ENCODE measurements around the gene HSPG2.

DNA sequence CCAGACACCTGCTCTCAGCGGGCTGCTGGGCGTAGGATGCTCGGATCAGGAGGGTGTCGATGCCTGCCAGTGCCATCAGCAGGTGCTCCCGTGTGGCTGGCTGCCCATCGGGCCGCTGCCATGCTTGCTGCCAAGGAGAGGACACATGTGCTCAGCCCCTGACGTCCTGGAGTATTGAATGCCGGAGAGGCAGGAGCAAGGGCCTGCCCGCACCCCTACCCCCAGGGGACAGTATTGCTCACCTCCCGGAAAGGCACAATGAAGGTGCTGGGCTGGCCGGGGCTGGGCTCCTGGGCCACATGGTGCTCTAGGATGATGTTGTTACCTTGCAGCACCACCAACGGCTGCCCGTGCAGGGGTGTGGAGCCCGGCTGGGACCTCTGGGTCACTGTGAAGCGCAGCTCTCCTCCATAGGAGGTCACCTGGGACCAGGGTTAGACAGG lies 61.5 kb downstream of the HSPG2 start:
- TF ChIP-seq, protein P1, sequence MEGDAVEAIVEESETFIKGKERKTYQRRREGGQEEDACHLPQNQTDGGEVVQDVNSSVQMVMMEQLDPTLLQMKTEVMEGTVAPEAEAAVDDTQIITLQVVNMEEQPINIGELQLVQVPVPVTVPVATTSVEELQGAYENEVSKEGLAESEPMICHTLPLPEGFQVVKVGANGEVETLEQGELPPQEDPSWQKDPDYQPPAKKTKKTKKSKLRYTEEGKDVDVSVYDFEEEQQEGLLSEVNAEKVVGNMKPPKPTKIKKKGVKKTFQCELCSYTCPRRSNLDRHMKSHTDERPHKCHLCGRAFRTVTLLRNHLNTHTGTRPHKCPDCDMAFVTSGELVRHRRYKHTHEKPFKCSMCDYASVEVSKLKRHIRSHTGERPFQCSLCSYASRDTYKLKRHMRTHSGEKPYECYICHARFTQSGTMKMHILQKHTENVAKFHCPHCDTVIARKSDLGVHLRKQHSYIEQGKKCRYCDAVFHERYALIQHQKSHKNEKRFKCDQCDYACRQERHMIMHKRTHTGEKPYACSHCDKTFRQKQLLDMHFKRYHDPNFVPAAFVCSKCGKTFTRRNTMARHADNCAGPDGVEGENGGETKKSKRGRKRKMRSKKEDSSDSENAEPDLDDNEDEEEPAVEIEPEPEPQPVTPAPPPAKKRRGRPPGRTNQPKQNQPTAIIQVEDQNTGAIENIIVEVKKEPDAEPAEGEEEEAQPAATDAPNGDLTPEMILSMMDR (IDR thresholded peaks at IDR 0.05) = no peak
- no peak for TF ChIP-seq POLR2A (IDR thresholded peaks at IDR 0.05)
